GM18867 (cell line): ENCODE measurements around the gene HS2ST1.
A peak's percentile ranks its signal among the peaks of the same experiment; 100 is the strongest.

Experiments used
- ATAC-seq: cut with Tn5 transposase; IDR thresholded peaks from one replicate; pipeline ENCODE4 v1.9.1; 2021; ENCODE audit warnings: mild to moderate bottlenecking, moderate library complexity; ENCODE audit not compliant: unreplicated experiment

HS2ST1 gene

GRCh38 chr1:87104945-87105344 is 190.5 kb downstream of the HS2ST1 start:
- no peak for ATAC-seq

- ATAC-seq = no peak
These were observed 191.7 kb downstream of the HS2ST1 start for GRCh38 chr1:87106144-87106543.

GRCh38 chr1:87106867-87107266 is 192.4 kb downstream of the HS2ST1 start:
- no peak for ATAC-seq

- ATAC-seq = peak; percentile 59
These were observed 193.8 kb downstream of the HS2ST1 start for GRCh38 chr1:87108228-87108627.

GRCh38 chr1:87108814-87109411 is 194.5 kb downstream of the HS2ST1 start:
- ATAC-seq = no peak

GRCh38 chr1:87111659-87112371 is 197.4 kb downstream of the HS2ST1 start:
- no peak for ATAC-seq

- no peak for ATAC-seq
These were observed 198.9 kb downstream of the HS2ST1 start for GRCh38 chr1:87113313-87113712.

- ATAC-seq = no peak
These were observed 201.0 kb downstream of the HS2ST1 start for GRCh38 chr1:87115317-87115890.

- no peak for ATAC-seq
These were observed 201.5 kb downstream of the HS2ST1 start for GRCh38 chr1:87115891-87116290.

- ATAC-seq = no peak
These were observed 203.4 kb downstream of the HS2ST1 start for GRCh38 chr1:87117761-87118368.

GRCh38 chr1:87119541-87120140 is 205.2 kb downstream of the HS2ST1 start:
- ATAC-seq = no peak

- ATAC-seq = no peak
These were observed 206.3 kb downstream of the HS2ST1 start for GRCh38 chr1:87120779-87121178.

- ATAC-seq = no peak
These were observed 207.3 kb downstream of the HS2ST1 start for GRCh38 chr1:87121711-87122163.

GRCh38 chr1:87122243-87122642 is 207.8 kb downstream of the HS2ST1 start:
- no peak for ATAC-seq

- peak; percentile 45 for ATAC-seq
These were observed 209.2 kb downstream of the HS2ST1 start for GRCh38 chr1:87123610-87124009.

- ATAC-seq = no peak
These were observed 212.6 kb downstream of the HS2ST1 start for GRCh38 chr1:87126886-87127505.

GRCh38 chr1:87127581-87127980 is 213.1 kb downstream of the HS2ST1 start:
- no peak for ATAC-seq

GRCh38 chr1:87129038-87129437 is 214.6 kb downstream of the HS2ST1 start:
- no peak for ATAC-seq

- ATAC-seq = no peak
These were observed 215.2 kb downstream of the HS2ST1 start for GRCh38 chr1:87129606-87130005.

- ATAC-seq = no peak
These were observed 216.0 kb downstream of the HS2ST1 start for GRCh38 chr1:87130438-87130837.

GRCh38 chr1:87131809-87132283 is 217.4 kb downstream of the HS2ST1 start:
- peak; percentile 97 for ATAC-seq
